Keratinocyte (primary cell): ENCODE measurements around the gene MARCHF9. TPM values are rescaled to one million over a fixed set of nuclear protein-coding genes. Genes with fewer than 3 reads are reported as not detected.

ENCODE experiments used
- DNase-seq: peaks from one replicate; pipeline ENCODE4 v3.0.0-alpha.2; 2011; ENCODE audit warnings: low read depth, missing footprints, low spot score
- FAIRE-seq: peaks from 2 replicates; lab custom pipeline; 2011; peaks lifted over from hg19 to GRCh38; lab: Jason Lieb, UNC
- H2AFZ ChIP-seq: 2 replicates; pipeline ENCODE4 v1.6.0; 2012; ENCODE audit warnings: low read length, control low read depth, inconsistent platforms; ENCODE audit not compliant: control insufficient read depth
- H3K27ac ChIP-seq: 2 replicates; pipeline ENCODE4 v1.5.1; 2011; ENCODE audit warnings: low read length; ENCODE audit not compliant: control insufficient read depth, insufficient read depth
- H3K27me3 ChIP-seq: 3 replicates; pipeline ENCODE4 v1.6.0; 2011; ENCODE audit warnings: low read length; ENCODE audit not compliant: control insufficient read depth, insufficient read depth; ENCODE audit errors: extremely low read depth
- H3K36me3 ChIP-seq, 2 experiments: 2 replicates in 1 of 2; 3 replicates in 1 of 2; pipeline ENCODE4 v1.5.1; 2011; ENCODE audit warnings: low read length in 2 of 2, mild to moderate bottlenecking in 1 of 2; ENCODE audit not compliant: control insufficient read depth in 2 of 2, insufficient read depth in 2 of 2; ENCODE audit errors: extremely low read depth in 1 of 2
- H3K4me1 ChIP-seq: 3 replicates; pipeline ENCODE4 v1.5.1; 2011; ENCODE audit warnings: low read length; ENCODE audit not compliant: control insufficient read depth, insufficient read depth; ENCODE audit errors: extremely low read depth
- H3K4me2 ChIP-seq: 3 replicates; pipeline ENCODE4 v1.6.0; 2011; ENCODE audit warnings: low read depth, low read length; ENCODE audit not compliant: control insufficient read depth, insufficient read depth; ENCODE audit errors: extremely low read depth
- H3K4me3 ChIP-seq, 3 experiments: fragments of 200-600 bp in 1 of 3; sonication (generic) in 1 of 3; 2 replicates in 2 of 3; 3 replicates in 1 of 3; pipeline ENCODE4 v1.5.1; 2011 to 2016; ENCODE audit warnings: low read length in 3 of 3, mild to moderate bottlenecking in 3 of 3, control low read depth in 2 of 3, inconsistent platforms in 1 of 3, low read depth in 1 of 3, mixed read lengths in 1 of 3, mixed run types in 1 of 3, moderate library complexity in 1 of 3; ENCODE audit not compliant: control insufficient read depth in 2 of 3, insufficient read depth in 2 of 3; ENCODE audit errors: extremely low read depth in 1 of 3
- H3K79me2 ChIP-seq: 2 replicates; pipeline ENCODE4 v1.6.0; 2012; ENCODE audit warnings: low read length; ENCODE audit not compliant: control insufficient read depth, insufficient read depth
- H3K9ac ChIP-seq: 3 replicates; pipeline ENCODE4 v1.6.0; 2011; ENCODE audit warnings: low read length; ENCODE audit not compliant: control insufficient read depth, insufficient read depth; ENCODE audit errors: extremely low read depth
- H3K9me1 ChIP-seq: 3 replicates; pipeline ENCODE4 v1.6.0; 2011; ENCODE audit warnings: low read length; ENCODE audit not compliant: control insufficient read depth, insufficient read depth; ENCODE audit errors: extremely low read depth
- H3K9me3 ChIP-seq: 2 replicates; pipeline ENCODE4 v1.5.1; 2012; ENCODE audit warnings: low read depth, low read length; ENCODE audit not compliant: control insufficient read depth
- H4K20me1 ChIP-seq: 3 replicates; pipeline ENCODE4 v1.6.0; 2011; ENCODE audit warnings: low read length; ENCODE audit not compliant: control insufficient read depth, insufficient read depth; ENCODE audit errors: extremely low read depth
- EZH2 ChIP-seq: IDR thresholded peaks from one replicate; pipeline ENCODE4 v1.6.1; 2012; ENCODE audit warnings: inconsistent platforms, mild to moderate bottlenecking, low read length, moderate library complexity
- dilution Hi-C: fragments of 300-500 bp; cut with MboI; formaldehyde crosslinking; loops from one replicate; pipeline ENCODE4 v1.7.0; 2020; ENCODE audit warnings: low sequenced_read_pairs; ENCODE audit not compliant: extremely low pct_ligation_motif_present
- polyA plus RNA-seq, 5 experiments: library from polyadenylated mRNA; depleted of rRNA in 3 of 5; stranded (reverse) in 3 of 5; stranded (forward) in 1 of 5; unstranded in 1 of 5; fragments of >200 nt; gene quantifications; 1 replicate in 1 of 5; 2 replicates in 3 of 5; 3 replicates in 1 of 5; pipeline versions ENCODE4 v1.2.1 to v1.2.3, GENCODE V29; 2011 to 2012; ENCODE audit warnings: missing spikeins in 2 of 5, low read depth in 1 of 5, low replicate concordance in 1 of 5
- TF ChIP-seq, protein P1 (sequence below), 3 experiments: IDR thresholded peaks in 1 of 3; conservative IDR thresholded peaks in 1 of 3; optimal IDR thresholded peaks in 1 of 3; 2 replicates in 2 of 3; 3 replicates in 1 of 3; pipeline versions ENCODE3 to v1.5.1; 2011; ENCODE audit warnings: low read length in 3 of 3, mild to moderate bottlenecking in 3 of 3, moderate library complexity in 2 of 3, control low read depth in 1 of 3, inconsistent platforms in 1 of 3; ENCODE audit not compliant: insufficient read depth in 2 of 3; ENCODE audit errors: extremely low read depth in 1 of 3

The MARCHF9 gene
- polyA plus RNA-seq, 1 donor (not counting 4 experiments of a cell fraction or from before 2014, with no cell fraction given), result 10.9 TPM

GRCh38 chr12:57777911-57778310 lies 23.0 kb downstream of the MARCHF9 start:
- DNase-seq (no peak), FAIRE-seq (no peak)
- H3K9ac ChIP-seq, result no peak overlapping the region
- H2AFZ ChIP-seq, result no peak overlapping the region
- no peak overlapping the region for H3K4me2 ChIP-seq
- H3K4me3 ChIP-seq, result no peak overlapping the region
- no peaks in the 10 kb centered on the region for H4K20me1 ChIP-seq
- no peak for TF ChIP-seq EZH2
- TF ChIP-seq, protein P1, sequence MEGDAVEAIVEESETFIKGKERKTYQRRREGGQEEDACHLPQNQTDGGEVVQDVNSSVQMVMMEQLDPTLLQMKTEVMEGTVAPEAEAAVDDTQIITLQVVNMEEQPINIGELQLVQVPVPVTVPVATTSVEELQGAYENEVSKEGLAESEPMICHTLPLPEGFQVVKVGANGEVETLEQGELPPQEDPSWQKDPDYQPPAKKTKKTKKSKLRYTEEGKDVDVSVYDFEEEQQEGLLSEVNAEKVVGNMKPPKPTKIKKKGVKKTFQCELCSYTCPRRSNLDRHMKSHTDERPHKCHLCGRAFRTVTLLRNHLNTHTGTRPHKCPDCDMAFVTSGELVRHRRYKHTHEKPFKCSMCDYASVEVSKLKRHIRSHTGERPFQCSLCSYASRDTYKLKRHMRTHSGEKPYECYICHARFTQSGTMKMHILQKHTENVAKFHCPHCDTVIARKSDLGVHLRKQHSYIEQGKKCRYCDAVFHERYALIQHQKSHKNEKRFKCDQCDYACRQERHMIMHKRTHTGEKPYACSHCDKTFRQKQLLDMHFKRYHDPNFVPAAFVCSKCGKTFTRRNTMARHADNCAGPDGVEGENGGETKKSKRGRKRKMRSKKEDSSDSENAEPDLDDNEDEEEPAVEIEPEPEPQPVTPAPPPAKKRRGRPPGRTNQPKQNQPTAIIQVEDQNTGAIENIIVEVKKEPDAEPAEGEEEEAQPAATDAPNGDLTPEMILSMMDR (optimal IDR thresholded peaks at IDR 0.05 in 1 of 3, IDR thresholded peaks at IDR 0.05 in 1 of 3, conservative IDR thresholded peaks at IDR 0.05 in 1 of 3; ENCODE audit: extremely low read depth in 1 of 3, insufficient read depth in 2 of 3, low read length in 3 of 3), result no peak
- no peak overlapping the region for H3K27ac ChIP-seq
- no peaks in the 10 kb centered on the region for H3K4me1 ChIP-seq
- H3K9me3 ChIP-seq, result no peaks in the 10 kb centered on the region
- dilution Hi-C loops, result no loop called here
- H3K36me3 ChIP-seq, result peaks cover 5 to 11% of the 10 kb centered on the region in 2 experiments
- H3K27me3 ChIP-seq, result no peaks in the 10 kb centered on the region
- no peaks in the 10 kb centered on the region for H3K9me1 ChIP-seq
- H3K79me2 ChIP-seq, result peaks cover 5% of the 10 kb centered on the region

DNA sequence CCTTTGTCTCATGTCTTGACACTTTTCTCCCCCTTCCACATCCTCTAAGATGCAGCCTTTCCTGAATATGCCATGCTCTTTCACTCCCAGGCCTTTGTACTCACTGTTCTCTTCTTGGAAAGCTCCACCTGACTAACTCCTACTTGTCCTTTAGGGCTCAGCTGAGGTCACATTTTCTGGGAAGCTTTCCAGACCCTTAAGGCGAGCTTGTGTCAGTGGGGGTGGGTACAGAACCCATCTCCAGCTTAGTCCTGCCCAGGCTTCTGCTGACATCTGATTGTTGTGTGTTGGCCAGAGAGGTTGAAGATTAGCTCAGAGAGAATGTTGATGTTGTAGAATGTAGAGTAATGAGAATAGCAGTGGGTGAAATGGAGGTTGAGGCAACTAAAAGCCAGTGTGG lies 24.8 kb downstream of the MARCHF9 start:
- dilution Hi-C loops, result no loop called here
- peaks cover 16% of the 10 kb centered on the region for H3K79me2 ChIP-seq
- no peak overlapping the region for H3K9ac ChIP-seq
- H3K9me1 ChIP-seq, result no peaks in the 10 kb centered on the region
- no peak overlapping the region for H2AFZ ChIP-seq
- peaks cover 5 to 11% of the 10 kb centered on the region in 2 experiments for H3K36me3 ChIP-seq
- H3K9me3 ChIP-seq, result no peaks in the 10 kb centered on the region
- H3K4me2 ChIP-seq, result no peak overlapping the region
- no peak for FAIRE-seq
- no peaks in the 10 kb centered on the region for H4K20me1 ChIP-seq
- peaks cover 8% of the 10 kb centered on the region for H3K4me1 ChIP-seq
- no peak overlapping the region for H3K4me3 ChIP-seq
- H3K27me3 ChIP-seq, result no peaks in the 10 kb centered on the region
- TF ChIP-seq, protein P1 (optimal IDR thresholded peaks at IDR 0.05 in 1 of 3, IDR thresholded peaks at IDR 0.05 in 1 of 3, conservative IDR thresholded peaks at IDR 0.05 in 1 of 3; ENCODE audit: extremely low read depth in 1 of 3, insufficient read depth in 2 of 3, low read length in 3 of 3), result no peak
- no peak for TF ChIP-seq EZH2
- no peak overlapping the region for H3K27ac ChIP-seq
- no peak for DNase-seq
